ENCODE measurements around the gene CNDP2.

DNA sequence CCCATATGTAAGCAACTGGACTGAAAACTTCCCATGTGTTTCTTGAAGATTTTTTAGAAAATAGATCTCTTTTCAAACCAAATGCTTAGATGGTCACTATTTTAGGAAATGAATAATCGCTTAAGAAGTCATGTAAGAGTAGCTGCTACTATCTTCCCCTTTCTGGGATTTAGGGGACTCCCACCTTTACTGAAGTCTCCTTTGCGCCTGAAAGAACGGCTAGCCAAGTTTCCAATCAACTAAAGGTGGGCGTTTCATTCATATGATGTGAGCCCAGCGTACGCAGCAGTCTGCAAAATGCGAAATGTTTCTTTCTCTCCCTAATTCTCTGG, 40.2 kb upstream of the CNDP2 start:
- TF ChIP-seq, protein P1, sequence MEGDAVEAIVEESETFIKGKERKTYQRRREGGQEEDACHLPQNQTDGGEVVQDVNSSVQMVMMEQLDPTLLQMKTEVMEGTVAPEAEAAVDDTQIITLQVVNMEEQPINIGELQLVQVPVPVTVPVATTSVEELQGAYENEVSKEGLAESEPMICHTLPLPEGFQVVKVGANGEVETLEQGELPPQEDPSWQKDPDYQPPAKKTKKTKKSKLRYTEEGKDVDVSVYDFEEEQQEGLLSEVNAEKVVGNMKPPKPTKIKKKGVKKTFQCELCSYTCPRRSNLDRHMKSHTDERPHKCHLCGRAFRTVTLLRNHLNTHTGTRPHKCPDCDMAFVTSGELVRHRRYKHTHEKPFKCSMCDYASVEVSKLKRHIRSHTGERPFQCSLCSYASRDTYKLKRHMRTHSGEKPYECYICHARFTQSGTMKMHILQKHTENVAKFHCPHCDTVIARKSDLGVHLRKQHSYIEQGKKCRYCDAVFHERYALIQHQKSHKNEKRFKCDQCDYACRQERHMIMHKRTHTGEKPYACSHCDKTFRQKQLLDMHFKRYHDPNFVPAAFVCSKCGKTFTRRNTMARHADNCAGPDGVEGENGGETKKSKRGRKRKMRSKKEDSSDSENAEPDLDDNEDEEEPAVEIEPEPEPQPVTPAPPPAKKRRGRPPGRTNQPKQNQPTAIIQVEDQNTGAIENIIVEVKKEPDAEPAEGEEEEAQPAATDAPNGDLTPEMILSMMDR (IDR thresholded peaks at IDR 0.05) = no peak
- no peak for TF ChIP-seq POLR2A (IDR thresholded peaks at IDR 0.05)
